Activated CD8-positive, alpha-beta T cell treated with anti-CD3 and anti-CD28 coated beads for 36 hours (primary cell): ENCODE data around the gene SART1. TPM values are rescaled to one million over a fixed set of nuclear protein-coding genes. Genes with fewer than 3 reads are reported as not detected.

Source experiments
- ATAC-seq: fragments of 200-7000 bp; cut with Tn5 transposase; one replicate; pipeline ENCODE4 v1.10.0; 2021; ENCODE audit warnings: mild to moderate bottlenecking, moderate library complexity
- CTCF ChIA-PET: fragments of 350-600 bp; sonication (Branson Sonifier 250); formaldehyde crosslinking; loops from one replicate; lab custom pipeline; 2021; ENCODE audit warnings: antibody characterized with exemption; lab: Charles Lee
- POLR2A ChIA-PET: fragments of 350-600 bp; sonication (Branson Sonifier 250); formaldehyde crosslinking; loops from one replicate; lab custom pipeline; 2021; ENCODE audit warnings: antibody characterized with exemption; lab: Charles Lee
- DNase-seq: peaks from one replicate; pipeline ENCODE4 v3.0.0-alpha.2; 2020
- H3K27ac Mint-ChIP-seq: one replicate; pipeline ENCODE4 v1.8.0; 2021; ENCODE audit warnings: mild to moderate bottlenecking, mixed read lengths
- H3K27me3 Mint-ChIP-seq: one replicate; pipeline ENCODE4 v1.8.0; 2021; ENCODE audit warnings: mixed read lengths
- H3K36me3 Mint-ChIP-seq: one replicate; pipeline ENCODE4 v1.8.0; 2021; ENCODE audit warnings: low read depth, mixed read lengths
- H3K4me1 Mint-ChIP-seq: one replicate; pipeline ENCODE4 v1.8.0; 2021; ENCODE audit warnings: low read depth, mixed read lengths
- H3K4me3 Mint-ChIP-seq: one replicate; pipeline ENCODE4 v1.8.0; 2021; ENCODE audit warnings: mild to moderate bottlenecking, moderate library complexity, mixed read lengths
- H3K9me3 Mint-ChIP-seq: one replicate; pipeline ENCODE4 v1.8.0; 2021; ENCODE audit warnings: mixed read lengths
- intact Hi-C: fragments of 100-400 bp; cut with micrococcal nuclease; formaldehyde crosslinking; loops from one replicate; pipeline ENCODE4 v1.10.0; 2022
- total RNA-seq, 2 experiments: library from RNA; stranded (reverse); gene quantifications; one replicate each; pipeline ENCODE4 v1.2.3, GENCODE V29; 2021
- TF ChIP-seq, protein P1 (sequence below): fragments of 200-600 bp; IDR thresholded peaks from one replicate; pipeline ENCODE4 v1.8.0; 2022; ENCODE audit warnings: antibody characterized with exemption, mild to moderate bottlenecking

Gene SART1
- total RNA-seq, 2 experiments from 2014 or later = 58.3 to 63.9 TPM

DNA sequence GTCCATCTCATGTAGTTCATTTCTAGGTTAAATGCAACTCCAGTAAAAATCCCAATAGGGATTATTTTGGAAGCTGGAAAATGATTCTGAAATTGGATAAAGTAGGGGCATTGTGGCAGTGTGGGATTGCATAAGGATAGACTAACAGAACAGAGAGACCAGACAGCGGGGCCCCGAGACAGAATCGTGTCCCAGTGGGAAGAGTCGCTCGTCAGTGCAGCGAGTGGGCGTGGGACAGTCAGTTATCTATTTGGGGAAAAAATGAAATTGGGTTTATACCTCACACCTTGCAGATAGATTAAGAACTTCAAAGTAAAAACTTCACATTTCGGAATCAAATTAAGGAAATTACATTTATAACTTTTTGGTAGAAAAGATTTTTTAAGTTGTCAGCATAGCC is 10.6 kb downstream of the SART1 start:
- ATAC-seq (no peak), DNase-seq (no peak)
- no peak overlapping the region for H3K4me3 Mint-ChIP-seq
- intact Hi-C loops = no loop called here
- H3K27ac Mint-ChIP-seq = no peak overlapping the region
- CTCF ChIA-PET = interaction anchor here (1.4 to 1.7 kb wide), 3 partner anchors 16 to 72 kb away, joined by 3 to 4 read pairs (median 4); no protein-coding TSS in a partner anchor
- H3K27me3 Mint-ChIP-seq = no peaks in the 10 kb centered on the region
- TF ChIP-seq, protein P1, sequence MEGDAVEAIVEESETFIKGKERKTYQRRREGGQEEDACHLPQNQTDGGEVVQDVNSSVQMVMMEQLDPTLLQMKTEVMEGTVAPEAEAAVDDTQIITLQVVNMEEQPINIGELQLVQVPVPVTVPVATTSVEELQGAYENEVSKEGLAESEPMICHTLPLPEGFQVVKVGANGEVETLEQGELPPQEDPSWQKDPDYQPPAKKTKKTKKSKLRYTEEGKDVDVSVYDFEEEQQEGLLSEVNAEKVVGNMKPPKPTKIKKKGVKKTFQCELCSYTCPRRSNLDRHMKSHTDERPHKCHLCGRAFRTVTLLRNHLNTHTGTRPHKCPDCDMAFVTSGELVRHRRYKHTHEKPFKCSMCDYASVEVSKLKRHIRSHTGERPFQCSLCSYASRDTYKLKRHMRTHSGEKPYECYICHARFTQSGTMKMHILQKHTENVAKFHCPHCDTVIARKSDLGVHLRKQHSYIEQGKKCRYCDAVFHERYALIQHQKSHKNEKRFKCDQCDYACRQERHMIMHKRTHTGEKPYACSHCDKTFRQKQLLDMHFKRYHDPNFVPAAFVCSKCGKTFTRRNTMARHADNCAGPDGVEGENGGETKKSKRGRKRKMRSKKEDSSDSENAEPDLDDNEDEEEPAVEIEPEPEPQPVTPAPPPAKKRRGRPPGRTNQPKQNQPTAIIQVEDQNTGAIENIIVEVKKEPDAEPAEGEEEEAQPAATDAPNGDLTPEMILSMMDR = no peak
- H3K9me3 Mint-ChIP-seq = no peaks in the 10 kb centered on the region
- peaks cover 42% of the 10 kb centered on the region for H3K36me3 Mint-ChIP-seq
- H3K4me1 Mint-ChIP-seq = no peaks in the 10 kb centered on the region
- POLR2A ChIA-PET = interaction anchor here (1.0 to 1.4 kb wide), 2 partner anchors 9 to 88 kb away, joined by 3 to 7 read pairs; no protein-coding TSS in a partner anchor

DNA sequence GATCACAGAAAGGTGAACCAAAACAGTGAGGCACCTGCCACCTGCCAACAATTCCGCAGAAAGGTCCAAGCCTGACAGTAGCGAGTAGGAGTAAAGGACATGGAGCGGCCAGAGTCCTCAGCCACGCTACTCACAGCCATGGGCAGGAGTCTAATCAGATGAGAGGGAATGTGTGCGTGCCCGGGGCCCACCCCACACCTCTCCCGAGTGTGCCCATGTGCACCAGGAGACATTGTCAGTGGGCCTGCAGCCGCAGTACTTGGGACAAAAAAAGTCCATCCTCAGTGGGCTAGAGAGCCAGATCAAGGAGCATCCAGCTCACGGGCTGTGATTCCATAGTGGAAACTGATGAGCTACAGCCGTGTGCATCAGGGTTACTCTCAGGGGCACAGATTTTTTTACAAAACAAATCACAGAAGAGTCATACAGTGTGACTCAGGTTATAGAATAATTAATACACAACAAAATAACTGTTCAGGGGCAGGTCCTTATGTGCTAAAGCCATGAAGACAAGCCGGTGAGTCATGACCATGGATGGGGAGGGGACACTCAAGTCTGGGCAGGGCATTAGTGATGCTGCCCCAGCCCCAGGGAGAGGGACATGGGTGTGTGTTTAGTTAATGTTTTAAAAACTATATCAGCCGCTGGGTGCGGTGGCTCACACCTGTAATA is 12.0 kb downstream of the SART1 start:
- DNase-seq (no peak), ATAC-seq (no peak)
- ChIA-PET CTCF (interaction anchor here (1.4 kb wide), 1 partner anchor 15 kb away, joined by 3 read pairs; no protein-coding TSS in a partner anchor), POLR2A (no interaction called here)
- Mint-ChIP-seq H3K27me3 (no peaks in the 10 kb centered on the region), H3K4me3 (no peak overlapping the region), H3K36me3 (peaks cover 37% of the 10 kb centered on the region), H3K4me1 (no peaks in the 10 kb centered on the region), H3K27ac (no peak overlapping the region), H3K9me3 (no peaks in the 10 kb centered on the region)
- TF ChIP-seq, protein P1 = no peak
- intact Hi-C loops = no loop called here

DNA sequence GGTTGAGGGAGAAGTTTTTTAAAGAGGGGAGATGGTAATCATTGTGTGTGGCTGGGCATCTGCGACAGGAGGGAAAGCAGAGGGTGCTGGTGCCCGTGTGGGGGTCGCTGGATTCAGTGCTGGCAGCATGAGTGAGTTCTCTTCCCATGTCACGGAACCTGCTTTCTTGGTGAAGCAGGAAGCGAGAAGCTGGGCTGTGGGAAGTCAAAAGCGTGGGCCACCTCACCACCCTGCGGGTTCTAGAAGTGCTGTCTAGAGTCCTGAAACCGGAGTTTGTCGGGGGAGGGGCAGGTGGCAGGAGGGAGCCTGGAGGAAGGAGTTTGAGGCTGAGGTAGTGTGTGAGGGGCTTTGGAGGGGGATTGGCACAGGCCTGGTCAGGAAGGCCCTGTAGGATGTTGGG is 14.2 kb downstream of the SART1 start:
- TF ChIP-seq, protein P1 = no peak
- POLR2A ChIA-PET = interaction anchor here (0.6 to 1.2 kb wide), 4 partner anchors 11 to 264 kb away, joined by 3 to 4 read pairs (median 3); partner anchors contain the start of gene CCDC85B
- no peak for ATAC-seq

DNA sequence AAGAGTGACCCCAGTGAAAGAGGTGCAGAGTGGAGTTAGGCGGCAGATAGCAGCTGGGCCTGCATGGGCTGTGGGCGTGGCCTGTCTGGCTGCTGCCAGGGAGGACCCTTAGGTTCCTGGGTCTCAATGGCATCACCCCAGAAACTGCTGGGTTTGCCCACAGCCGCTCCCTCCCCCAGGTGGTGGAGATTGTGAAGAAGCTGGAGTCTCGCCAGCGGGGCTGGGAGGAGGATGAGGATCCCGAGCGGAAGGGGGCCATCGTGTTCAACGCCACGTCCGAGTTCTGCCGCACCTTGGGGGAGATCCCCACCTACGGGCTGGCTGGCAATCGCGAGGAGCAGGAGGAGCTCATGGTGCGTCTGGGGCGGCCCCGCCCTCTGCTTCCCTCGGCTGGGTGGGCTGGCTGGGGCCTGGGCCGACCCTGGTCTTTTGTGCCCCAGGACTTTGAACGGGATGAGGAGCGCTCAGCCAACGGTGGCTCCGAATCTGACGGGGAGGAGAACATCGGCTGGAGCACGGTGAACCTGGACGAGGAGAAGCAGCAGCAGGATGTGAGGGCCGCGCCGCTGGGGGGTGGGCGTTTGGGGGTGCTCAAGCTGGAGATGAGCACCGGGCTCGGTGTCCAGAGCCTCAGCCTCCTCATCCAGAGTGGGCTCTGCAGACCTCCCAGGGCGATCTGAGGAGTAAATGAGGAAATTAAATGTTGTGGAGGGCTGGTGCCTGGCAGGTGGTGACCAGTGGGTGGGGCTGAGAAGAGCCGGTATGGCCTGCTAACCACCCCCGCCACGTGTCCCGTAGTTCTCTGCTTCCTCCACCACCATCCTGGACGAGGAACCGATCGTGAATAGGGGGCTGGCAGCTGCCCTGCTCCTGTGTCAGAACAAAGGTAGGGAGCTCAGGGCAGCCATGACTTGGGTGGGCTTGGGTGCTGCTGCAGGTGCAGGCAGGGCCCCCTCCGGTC is 15.0 kb downstream of the SART1 start:
- no peak for ATAC-seq
- no peak for DNase-seq
- CTCF ChIA-PET = interaction anchor here (1.4 kb wide), 1 partner anchor 92 kb away, joined by 5 read pairs; no protein-coding TSS in a partner anchor
- Mint-ChIP-seq H3K9me3 (no peaks in the 10 kb centered on the region), H3K27ac (no peak overlapping the region), H3K4me3 (no peak overlapping the region), H3K4me1 (no peaks in the 10 kb centered on the region), H3K36me3 (peaks cover 33% of the 10 kb centered on the region), H3K27me3 (no peaks in the 10 kb centered on the region)
- intact Hi-C loops = no loop called here
- TF ChIP-seq, protein P1 = no peak
- POLR2A ChIA-PET = interaction anchor here (1.0 to 1.5 kb wide), 3 partner anchors 14 to 117 kb away, joined by 3 read pairs; partner anchors contain the start of gene CCDC85B

More for the DNA sequence above, 14.2 kb downstream of the SART1 start:
- no peak for DNase-seq
- intact Hi-C loops = no loop called here
- CTCF ChIA-PET = interaction anchor here (1.4 kb wide), 1 partner anchor 91 kb away, joined by 5 read pairs; no protein-coding TSS in a partner anchor
- no peaks in the 10 kb centered on the region for H3K27me3 Mint-ChIP-seq
- H3K27ac Mint-ChIP-seq = peak overlapping the region; percentile 54
- peaks cover 33% of the 10 kb centered on the region for H3K36me3 Mint-ChIP-seq
- no peaks in the 10 kb centered on the region for H3K9me3 Mint-ChIP-seq
- H3K4me3 Mint-ChIP-seq = no peak overlapping the region
- no peaks in the 10 kb centered on the region for H3K4me1 Mint-ChIP-seq
